ENCODE measurements around the gene CD34.

The CD34 gene

GRCh38 chr1:207831517-207832327 lies 79.2 kb downstream of the CD34 start:
- no peak for DNase-seq (ENCODE audit: low spot score)
